Measurements from ENCODE around the gene RRP9.

DNA sequence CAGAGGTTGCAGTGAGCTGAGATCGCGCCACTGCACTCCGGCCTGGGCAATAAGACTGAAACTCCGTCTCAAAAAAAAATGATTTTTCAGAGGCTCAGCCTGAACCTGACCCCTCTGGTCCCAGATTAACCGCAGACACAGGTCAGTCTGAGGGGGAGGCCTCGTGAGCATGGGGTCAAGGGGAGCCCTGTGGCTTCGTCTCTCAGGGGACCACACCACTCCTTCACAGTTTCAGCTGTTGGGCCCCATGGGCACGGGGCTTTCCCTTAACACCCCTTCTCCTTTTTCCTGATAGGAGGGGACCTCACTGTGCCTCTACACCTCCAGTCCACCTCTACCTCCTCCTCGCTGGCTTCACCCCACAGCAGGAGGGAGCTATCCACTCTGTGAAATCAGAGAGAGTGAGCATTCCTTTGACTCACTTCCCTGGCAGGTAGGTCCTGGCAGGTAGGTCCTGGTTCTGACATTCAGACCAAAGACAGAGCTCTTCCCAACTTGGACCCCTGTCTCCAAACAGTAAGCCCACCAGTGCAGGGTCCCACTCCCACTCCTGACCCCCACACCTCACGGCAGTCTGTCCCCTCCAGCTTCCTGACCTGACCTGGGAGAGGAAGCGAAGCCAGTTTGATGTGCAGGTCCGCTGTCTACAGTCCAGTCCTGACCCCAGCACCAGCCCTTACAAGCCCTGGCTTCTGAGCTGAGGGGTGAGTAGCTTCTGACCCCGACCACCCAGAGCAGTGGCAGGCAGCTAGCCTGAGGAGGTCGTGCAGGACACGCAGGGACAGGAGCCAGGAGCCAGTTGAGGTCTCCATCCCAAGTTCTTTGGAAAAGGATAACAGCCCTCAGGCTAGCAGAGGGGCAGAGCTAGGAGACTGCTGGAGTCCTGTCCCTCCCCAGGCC is 9.0 kb downstream of the RRP9 start:
- TF ChIP-seq, protein P1, sequence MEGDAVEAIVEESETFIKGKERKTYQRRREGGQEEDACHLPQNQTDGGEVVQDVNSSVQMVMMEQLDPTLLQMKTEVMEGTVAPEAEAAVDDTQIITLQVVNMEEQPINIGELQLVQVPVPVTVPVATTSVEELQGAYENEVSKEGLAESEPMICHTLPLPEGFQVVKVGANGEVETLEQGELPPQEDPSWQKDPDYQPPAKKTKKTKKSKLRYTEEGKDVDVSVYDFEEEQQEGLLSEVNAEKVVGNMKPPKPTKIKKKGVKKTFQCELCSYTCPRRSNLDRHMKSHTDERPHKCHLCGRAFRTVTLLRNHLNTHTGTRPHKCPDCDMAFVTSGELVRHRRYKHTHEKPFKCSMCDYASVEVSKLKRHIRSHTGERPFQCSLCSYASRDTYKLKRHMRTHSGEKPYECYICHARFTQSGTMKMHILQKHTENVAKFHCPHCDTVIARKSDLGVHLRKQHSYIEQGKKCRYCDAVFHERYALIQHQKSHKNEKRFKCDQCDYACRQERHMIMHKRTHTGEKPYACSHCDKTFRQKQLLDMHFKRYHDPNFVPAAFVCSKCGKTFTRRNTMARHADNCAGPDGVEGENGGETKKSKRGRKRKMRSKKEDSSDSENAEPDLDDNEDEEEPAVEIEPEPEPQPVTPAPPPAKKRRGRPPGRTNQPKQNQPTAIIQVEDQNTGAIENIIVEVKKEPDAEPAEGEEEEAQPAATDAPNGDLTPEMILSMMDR (IDR thresholded peaks at IDR 0.05): no peak
- TF ChIP-seq POLR2AphosphoS5 (IDR thresholded peaks at IDR 0.05; ENCODE audit: insufficient read depth in 1 of 2, low read depth in 1 of 2) (no peak), POLR2A (IDR thresholded peaks at IDR 0.05) (no peak)
